Lung (tissue), 12 donors: Measurements from ENCODE around the gene GJB2. TPM values are rescaled to one million over a fixed set of nuclear protein-coding genes. Genes with fewer than 3 reads are reported as not detected.
"Not testable (repeated sequence)": the region's sequence is repeated elsewhere in the genome, so short reads cannot be mapped to it uniquely, and the experiment has no call there.

Experiments
- ATAC-seq: fragments of 200-7000 bp; cut with Tn5 transposase; one replicate; pipeline ENCODE4 v1.9.1; 2020; ENCODE audit warnings: moderate number of reproducible peaks; ENCODE audit not compliant: insufficient read depth, low FRiP score
- DNase-seq, 3 donors: peaks; one replicate each; pipeline ENCODE4 v3.0.0-alpha.2; 2013 to 2017
- H3K27ac ChIP-seq, 2 donors: one replicate each; pipeline ENCODE4 v1.5.1; 2013; ENCODE audit warnings: mild to moderate bottlenecking in 2 of 2, moderate library complexity in 2 of 2, control low read depth in 1 of 2, inconsistent platforms in 1 of 2, low read depth in 1 of 2, low read length in 1 of 2
- H3K27me3 ChIP-seq, 3 donors: one replicate each; pipeline ENCODE4 v1.5.1; 2013; ENCODE audit warnings: low read length in 2 of 3; ENCODE audit not compliant: control insufficient read depth in 3 of 3, insufficient read depth in 3 of 3
- H3K36me3 ChIP-seq, 4 donors: one replicate each; pipeline ENCODE4 v1.5.1; 2013; ENCODE audit warnings: low read length in 4 of 4, mild to moderate bottlenecking in 1 of 4, moderate library complexity in 1 of 4; ENCODE audit not compliant: control insufficient read depth in 4 of 4, insufficient read depth in 4 of 4
- H3K4me1 ChIP-seq, 5 donors: one replicate each; pipeline ENCODE4 v1.5.1; 2013; ENCODE audit warnings: low read length in 5 of 5, mild to moderate bottlenecking in 2 of 5, moderate library complexity in 1 of 5; ENCODE audit not compliant: control insufficient read depth in 5 of 5, insufficient read depth in 5 of 5
- H3K4me3 ChIP-seq: one replicate; pipeline ENCODE4 v1.5.1; 2013; ENCODE audit warnings: mild to moderate bottlenecking, control low read depth, moderate library complexity
- H3K9ac ChIP-seq, 2 donors: one replicate each; pipeline ENCODE4 v1.5.1; 2013; ENCODE audit warnings: low read length in 2 of 2, control low read depth in 1 of 2; ENCODE audit not compliant: insufficient read depth in 1 of 2
- H3K9me3 ChIP-seq, 4 donors: one replicate each; pipeline ENCODE4 v1.5.1; 2013; ENCODE audit warnings: low read length in 3 of 4, mild to moderate bottlenecking in 1 of 4, moderate library complexity in 1 of 4; ENCODE audit not compliant: control insufficient read depth in 4 of 4, insufficient read depth in 3 of 4
- CTCF ChIP-seq: IDR thresholded peaks from 2 replicates; pipeline ENCODE4 v1.5.1; 2012; ENCODE audit warnings: mild to moderate bottlenecking; ENCODE audit errors: control extremely low read depth, extremely low read depth
- WGBS, 2 donors: extraction: QIAGEN DNeasy Blood & Tissue Kit; methylation state at CpG; one replicate each; pipeline ENCODE4 v1.1.7; 2013; 5-methylcytosine and 5-hydroxymethylcytosine counted together
- polyA plus RNA-seq, 2 donors: library from polyadenylated mRNA; stranded (reverse); fragments of 200-250 nt; gene quantifications; one replicate each; pipeline ENCODE4 v1.2.1, GENCODE V29; 2013
- total RNA-seq, 2 donors: library from RNA; depleted of rRNA in 1 of 2; stranded (reverse); fragments of >200 nt in 1 of 2; gene quantifications; one replicate each; pipeline ENCODE4 v1.2.1, GENCODE V29; 2014 to 2021
- donor health status: control.
- donor health status: control.
- donor health status: Bipolar disorder and iron deficiency.
- donor health status: healthy.
- donor health status: DM: yes; HTN: yes; CAD: no.

GJB2 gene
- total and polyA plus RNA-seq, 4 donors: 0.71 to 7.2 (median 1.5) TPM

- TF ChIP-seq CTCF: no peak
- Histone ChIP-seq H3K4me3 (no peak overlapping the region), H3K4me1 (peaks cover 3 to 12% (median 5%) of the 10 kb centered on the region in 5 donors), H3K9ac (no peak overlapping the region), H3K36me3 (no peaks in the 10 kb centered on the region), H3K27me3 (peaks cover 0 to 62% (median 43%) of the 10 kb centered on the region in 3 donors), H3K9me3 (no peaks in the 10 kb centered on the region), H3K27ac (no peak overlapping the region)
- DNase-seq: no peak
- WGBS, 2 donors: 35 to 51% methylated on average over 2 of the region's 2 CpGs
- no peak for ATAC-seq
Measured at GRCh38 chr13:20156702-20157101, 36.0 kb downstream of the GJB2 start.

- not testable (repeated sequence) for H3K4me3 ChIP-seq, H3K36me3 ChIP-seq, ATAC-seq, H3K27ac ChIP-seq, DNase-seq, H3K9ac ChIP-seq, H3K9me3 ChIP-seq, H3K4me1 ChIP-seq
- 94 to 95% methylated on average over 2 of the region's 2 CpGs for WGBS, 2 donors
- peaks cover 0 to 48% (median 29%) of the 10 kb centered on the region in 3 donors for H3K27me3 ChIP-seq
Measured at GRCh38 chr13:20153290-20153689, 39.4 kb downstream of the GJB2 start.

- no peak overlapping the region for H3K9ac ChIP-seq
- no peak for TF ChIP-seq CTCF
- no peaks in the 10 kb centered on the region for H3K36me3 ChIP-seq
- H3K9me3 ChIP-seq: no peaks in the 10 kb centered on the region
- H3K27ac ChIP-seq: no peak overlapping the region
- ATAC-seq (no peak), DNase-seq (no peak)
- 78 to 81% methylated on average over 11 of the region's 11 CpGs for WGBS, 2 donors
- H3K4me3 ChIP-seq: no peak overlapping the region
- H3K4me1 ChIP-seq: no peaks in the 10 kb centered on the region
- H3K27me3 ChIP-seq: peaks cover 0 to 39% (median 26%) of the 10 kb centered on the region in 3 donors
Measured at GRCh38 chr13:20151612-20152011, 41.1 kb downstream of the GJB2 start.

GRCh38 chr13:20151016-20151415, 41.7 kb downstream of the GJB2 start:
- peaks cover 0 to 35% (median 32%) of the 10 kb centered on the region in 3 donors for H3K27me3 ChIP-seq
- H3K36me3 ChIP-seq: no peaks in the 10 kb centered on the region
- no peak overlapping the region for H3K9ac ChIP-seq
- H3K4me3 ChIP-seq: no peak overlapping the region
- H3K9me3 ChIP-seq: no peaks in the 10 kb centered on the region
- no peaks in the 10 kb centered on the region for H3K4me1 ChIP-seq
- no peak for TF ChIP-seq CTCF
- 63 to 69% methylated on average over 6 of the region's 6 CpGs for WGBS, 2 donors
- ATAC-seq (no peak), DNase-seq (no peak)
- peak overlapping the region in 1 of 2 donors; percentile 29 for H3K27ac ChIP-seq
